Measurements from ENCODE around the gene PNMT.

Gene PNMT

GRCh38 chr17:39669897-39670735 is 1.9 kb downstream of the PNMT start:
- no peak for DNase-seq (ENCODE audit: low read depth in 4 of 4, low spot score in 1 of 4)

- DNase-seq (ENCODE audit: low read depth in 4 of 4, low spot score in 1 of 4): no peak
Observed at GRCh38 chr17:39670746-39671145, 2.5 kb downstream of the PNMT start.

GRCh38 chr17:39671651-39672521 is 3.6 kb downstream of the PNMT start:
- no peak for DNase-seq (ENCODE audit: low read depth in 4 of 4, low spot score in 1 of 4)

- DNase-seq (ENCODE audit: low read depth in 4 of 4, low spot score in 1 of 4): no peak
Observed at GRCh38 chr17:39672522-39673334, 4.5 kb downstream of the PNMT start.

GRCh38 chr17:39673335-39674081 is 5.3 kb downstream of the PNMT start:
- no peak for DNase-seq (ENCODE audit: low read depth in 4 of 4, low spot score in 1 of 4)

GRCh38 chr17:39674179-39674578 is 5.9 kb downstream of the PNMT start:
- no peak for DNase-seq (ENCODE audit: low read depth in 4 of 4, low spot score in 1 of 4)

GRCh38 chr17:39674702-39675389 is 6.6 kb downstream of the PNMT start:
- DNase-seq (ENCODE audit: low read depth in 4 of 4, low spot score in 1 of 4): no peak

- DNase-seq (ENCODE audit: low read depth in 4 of 4, low spot score in 1 of 4): no peak
Observed at GRCh38 chr17:39675390-39676082, 7.3 kb downstream of the PNMT start.

GRCh38 chr17:39676198-39676819 is 8.1 kb downstream of the PNMT start:
- no peak for DNase-seq (ENCODE audit: low read depth in 4 of 4, low spot score in 1 of 4)

- DNase-seq (ENCODE audit: low read depth in 4 of 4, low spot score in 1 of 4): no peak
Observed at GRCh38 chr17:39677072-39677471, 8.8 kb downstream of the PNMT start.

GRCh38 chr17:39677542-39678339 is 9.5 kb downstream of the PNMT start:
- DNase-seq (ENCODE audit: low read depth in 4 of 4, low spot score in 1 of 4): no peak

GRCh38 chr17:39678340-39679116 is 10.3 kb downstream of the PNMT start:
- no peak for DNase-seq (ENCODE audit: low read depth in 4 of 4, low spot score in 1 of 4)

GRCh38 chr17:39679521-39680192 is 11.4 kb downstream of the PNMT start:
- no peak for DNase-seq (ENCODE audit: low read depth in 4 of 4, low spot score in 1 of 4)

GRCh38 chr17:39683295-39683939 is 15.2 kb downstream of the PNMT start:
- DNase-seq (ENCODE audit: low read depth in 4 of 4, low spot score in 1 of 4): no peak

- DNase-seq (ENCODE audit: low read depth in 4 of 4, low spot score in 1 of 4): no peak
Observed at GRCh38 chr17:39684369-39685192, 16.3 kb downstream of the PNMT start.

All from stimulated activated CD4-positive, alpha-beta T cell treated with anti-CD3 and anti-CD28 coated beads, Interleukin-1b, Interleukin-23, amount 100 ng/mL, for 24 hours (primary cell).